ENCODE results near the gene TRIM63.

GRCh38 chr1:26031196-26031595, 36.2 kb downstream of the TRIM63 start:
- TF ChIP-seq, protein P1, sequence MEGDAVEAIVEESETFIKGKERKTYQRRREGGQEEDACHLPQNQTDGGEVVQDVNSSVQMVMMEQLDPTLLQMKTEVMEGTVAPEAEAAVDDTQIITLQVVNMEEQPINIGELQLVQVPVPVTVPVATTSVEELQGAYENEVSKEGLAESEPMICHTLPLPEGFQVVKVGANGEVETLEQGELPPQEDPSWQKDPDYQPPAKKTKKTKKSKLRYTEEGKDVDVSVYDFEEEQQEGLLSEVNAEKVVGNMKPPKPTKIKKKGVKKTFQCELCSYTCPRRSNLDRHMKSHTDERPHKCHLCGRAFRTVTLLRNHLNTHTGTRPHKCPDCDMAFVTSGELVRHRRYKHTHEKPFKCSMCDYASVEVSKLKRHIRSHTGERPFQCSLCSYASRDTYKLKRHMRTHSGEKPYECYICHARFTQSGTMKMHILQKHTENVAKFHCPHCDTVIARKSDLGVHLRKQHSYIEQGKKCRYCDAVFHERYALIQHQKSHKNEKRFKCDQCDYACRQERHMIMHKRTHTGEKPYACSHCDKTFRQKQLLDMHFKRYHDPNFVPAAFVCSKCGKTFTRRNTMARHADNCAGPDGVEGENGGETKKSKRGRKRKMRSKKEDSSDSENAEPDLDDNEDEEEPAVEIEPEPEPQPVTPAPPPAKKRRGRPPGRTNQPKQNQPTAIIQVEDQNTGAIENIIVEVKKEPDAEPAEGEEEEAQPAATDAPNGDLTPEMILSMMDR (IDR thresholded peaks at IDR 0.05) = no peak
- no peak for TF ChIP-seq POLR2A (IDR thresholded peaks at IDR 0.05)
